H1 (cell line): ENCODE data around the gene FGF6. TPM values are rescaled to one million over a fixed set of nuclear protein-coding genes. Genes with fewer than 3 reads are reported as not detected.

Experiments used
- CHD7 ChIP-seq: fragments of 300-600 bp; sonication (generic); IDR thresholded peaks from 2 replicates; pipeline ENCODE4 v1.7.1; 2012; ENCODE audit warnings: low read length, moderate library complexity, mild to moderate bottlenecking, inconsistent platforms; ENCODE audit not compliant: insufficient replicate concordance
- polyA plus RNA-seq, 7 experiments: library from polyadenylated mRNA; depleted of rRNA in 3 of 7; stranded (reverse) in 5 of 7; unstranded in 2 of 7; fragments of >200 nt in 5 of 7; fragments of 200-250 nt in 2 of 7; gene quantifications; 1 replicate in 5 of 7; 2 replicates in 1 of 7; 4 replicates in 1 of 7; pipeline versions ENCODE4 v1.2.1 to v1.2.3, GENCODE V29; 2011 to 2013; ENCODE audit warnings: missing spikeins in 2 of 7, mixed read lengths in 2 of 7
- total RNA-seq: library from RNA; stranded (reverse); fragmentation: NEBNext Ultra II Directional; extraction: Animal tissue kit (Norgen Biotek cat#: 25700); gene quantifications from 2 replicates; pipeline ENCODE4 v1.2.1, GENCODE V29; 2021

Gene FGF6
- total and polyA plus RNA-seq, 2 of the 8 experiments (the other 6 are each of a cell fraction or from before 2014, with no cell fraction given): not detected

- TF ChIP-seq CHD7: no peak
These were observed 58.8 kb downstream of the FGF6 start (continued) for GRCh38 chr12:4386801-4387200.
